Measurements from ENCODE around the gene C17orf58.
"Not testable (repeated sequence)": the region's sequence is repeated elsewhere in the genome, so short reads cannot be mapped to it uniquely, and the experiment has no call there.

C17orf58 gene

DNA sequence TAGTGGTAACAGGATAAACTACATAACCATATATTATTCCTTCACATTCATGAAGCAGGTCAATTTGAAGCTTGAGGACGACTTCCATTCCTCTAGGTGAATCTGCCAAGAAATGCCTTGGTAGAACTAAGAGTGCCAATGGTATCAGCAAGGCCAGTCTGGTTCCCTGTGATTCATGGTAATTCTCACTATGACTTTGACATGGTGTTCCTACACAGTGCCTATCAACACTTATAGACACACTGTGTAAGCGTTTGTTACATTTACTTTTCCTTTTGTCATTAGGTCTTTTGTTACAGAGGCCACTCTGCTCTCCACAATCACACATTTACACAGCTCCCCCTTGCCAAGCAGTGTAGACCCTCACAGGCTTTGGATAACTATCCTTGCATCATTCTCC is 34.1 kb downstream of the C17orf58 start:
- not testable (repeated sequence) for DNase-seq (ENCODE audit: low read depth in 2 of 3, low spot score in 2 of 3)

GRCh38 chr17:67960276-67960675 is 36.0 kb downstream of the C17orf58 start:
- not testable (repeated sequence) for DNase-seq (ENCODE audit: low read depth in 2 of 3, low spot score in 2 of 3)

DNA sequence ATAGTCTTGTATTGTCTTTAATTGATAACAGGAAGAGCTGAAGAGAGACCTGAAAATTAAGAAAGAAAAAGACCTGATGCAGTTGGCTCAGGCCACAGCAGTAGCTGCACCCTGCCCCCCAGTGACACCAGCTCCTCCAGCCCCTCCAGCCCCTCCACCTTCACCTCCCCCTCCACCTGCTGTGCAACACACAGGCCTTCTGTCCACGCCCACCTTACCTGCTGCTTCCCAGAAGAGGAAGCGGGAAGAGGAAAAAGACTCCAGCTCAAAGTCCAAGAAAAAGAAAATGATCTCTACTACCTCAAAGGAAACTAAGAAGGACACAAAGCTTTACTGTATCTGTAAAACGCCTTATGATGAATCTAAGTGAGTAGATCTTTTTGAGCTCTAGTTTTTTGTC is 36.8 kb downstream of the C17orf58 start:
- DNase-seq (ENCODE audit: low read depth in 2 of 3, low spot score in 2 of 3) = no peak

GRCh38 chr17:67950945-67951344 is 45.3 kb downstream of the C17orf58 start:
- no peak for DNase-seq (ENCODE audit: low read depth in 2 of 3, low spot score in 2 of 3)

- no peak for DNase-seq (ENCODE audit: low read depth in 2 of 3, low spot score in 2 of 3)
Observed at GRCh38 chr17:67947325-67947813, 48.9 kb downstream of the C17orf58 start.

DNA sequence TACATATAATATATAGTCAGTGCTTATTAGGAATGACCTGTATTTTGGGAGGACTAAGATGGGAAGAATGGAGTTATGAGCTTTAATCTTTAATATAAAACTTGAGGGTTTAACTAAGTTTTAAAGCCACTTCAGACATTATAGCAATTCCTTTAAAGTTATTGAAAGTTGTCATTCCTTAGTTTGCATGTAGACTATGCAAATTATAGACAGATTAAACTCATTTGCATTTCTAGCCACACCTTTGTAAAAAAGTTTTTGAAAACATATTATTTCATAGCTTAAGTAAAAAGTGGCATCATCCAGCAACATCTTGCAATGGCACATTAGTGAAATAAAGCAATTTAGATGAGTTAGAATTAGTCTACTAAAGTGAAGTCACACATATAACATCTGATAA is 49.8 kb downstream of the C17orf58 start:
- DNase-seq (ENCODE audit: low read depth in 2 of 3, low spot score in 2 of 3) = no peak

- DNase-seq (ENCODE audit: low read depth in 2 of 3, low spot score in 2 of 3) = no peak
Observed at GRCh38 chr17:67944035-67944434, 52.2 kb downstream of the C17orf58 start.

DNA sequence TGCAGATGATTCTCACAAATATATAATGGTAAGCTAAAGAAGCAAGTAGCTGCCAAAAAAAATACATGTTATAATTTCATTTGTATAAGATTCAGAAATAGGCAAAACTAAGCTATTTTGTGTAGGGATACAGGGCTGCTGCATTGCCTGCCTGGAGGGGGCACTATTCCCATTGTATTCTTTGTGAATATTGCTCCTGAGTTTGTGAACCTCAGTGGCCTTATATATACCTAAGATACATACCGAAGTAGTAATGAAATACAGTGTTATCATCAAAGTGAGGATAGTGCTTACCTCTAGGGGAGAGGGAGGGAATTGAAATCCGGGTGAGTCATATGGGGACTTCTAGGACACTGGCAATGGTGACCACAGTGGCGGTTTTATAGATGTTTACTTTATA is 53.5 kb downstream of the C17orf58 start:
- no peak for DNase-seq (ENCODE audit: low read depth in 2 of 3, low spot score in 2 of 3)

Measured in activated CD8-positive, alpha-beta memory T cell treated with anti-CD3 and anti-CD28 coated beads for 48 hours (primary cell).